HG03469 (cell line): ENCODE data around the gene CSTF3.
"Not testable (repeated sequence)": the region's sequence is repeated elsewhere in the genome, so short reads cannot be mapped to it uniquely, and the experiment has no call there.

Experiments used
- ATAC-seq: cut with Tn5 transposase; IDR thresholded peaks from one replicate; pipeline ENCODE4 v1.9.1; 2021; ENCODE audit warnings: mild to moderate bottlenecking, moderate library complexity, moderate number of reproducible peaks; ENCODE audit not compliant: unreplicated experiment

The CSTF3 gene

GRCh38 chr11:33161120-33162005 lies at the start of gene CSTF3:
Gene CSTF3 (minus strand): TSS chr11:33161480. CDS start chr11:33161325, 155 bp downstream.
- ATAC-seq: peak; percentile 78

GRCh38 chr11:33208150-33208549 lies 46.9 kb upstream of the CSTF3 start:
- ATAC-seq: no peak

- no peak for ATAC-seq
Observed at GRCh38 chr11:33207408-33207985, 46.2 kb upstream of the CSTF3 start.

- no peak for ATAC-seq
Observed at GRCh38 chr11:33197915-33198727, 36.8 kb upstream of the CSTF3 start.

GRCh38 chr11:33195462-33196173 lies 34.3 kb upstream of the CSTF3 start:
- ATAC-seq: no peak

- ATAC-seq: no peak
Observed at GRCh38 chr11:33194455-33194854, 33.2 kb upstream of the CSTF3 start.

- no peak for ATAC-seq
Observed at GRCh38 chr11:33191467-33191866, 30.2 kb upstream of the CSTF3 start.

- no peak for ATAC-seq
Observed at GRCh38 chr11:33187998-33188722, 26.9 kb upstream of the CSTF3 start.

GRCh38 chr11:33185756-33186155 lies 24.5 kb upstream of the CSTF3 start:
- no peak for ATAC-seq

GRCh38 chr11:33182246-33182878 lies 21.1 kb upstream of the CSTF3 start:
- ATAC-seq: no peak

GRCh38 chr11:33179348-33179803 lies 18.1 kb upstream of the CSTF3 start:
- no peak for ATAC-seq

GRCh38 chr11:33178443-33179180 lies 17.3 kb upstream of the CSTF3 start:
- no peak for ATAC-seq

GRCh38 chr11:33177676-33178336 lies 16.5 kb upstream of the CSTF3 start:
- ATAC-seq: no peak

GRCh38 chr11:33176760-33177159 lies 15.5 kb upstream of the CSTF3 start:
- not testable (repeated sequence) for ATAC-seq

GRCh38 chr11:33172996-33173395 lies 11.7 kb upstream of the CSTF3 start:
- no peak for ATAC-seq

- ATAC-seq: no peak
Observed at GRCh38 chr11:33172345-33172744, 11.1 kb upstream of the CSTF3 start.

GRCh38 chr11:33171251-33171650 lies 10.0 kb upstream of the CSTF3 start:
- no peak for ATAC-seq

GRCh38 chr11:33168709-33169200 lies 7.5 kb upstream of the CSTF3 start:
- ATAC-seq: no peak
